ENCODE data around the gene ZMYND11.

ZMYND11 gene

DNA sequence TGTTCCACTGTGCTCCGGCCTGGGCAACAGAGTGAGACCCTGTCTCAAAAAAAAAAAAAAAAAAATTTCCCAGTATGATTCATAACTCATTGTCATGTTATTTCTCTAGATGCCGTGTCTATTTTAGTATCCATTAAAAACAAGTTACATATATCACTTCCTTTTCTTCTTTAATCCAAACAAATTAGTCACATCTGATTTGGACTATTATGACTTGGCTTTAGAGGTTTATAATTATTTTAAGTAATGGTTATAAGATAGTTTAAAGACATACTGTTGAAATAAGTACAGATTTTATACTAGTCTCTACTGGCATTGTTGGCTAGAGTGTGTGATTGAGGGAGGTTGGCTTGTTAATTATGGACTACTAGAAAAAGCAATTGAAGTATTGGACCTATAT, 53.3 kb downstream of the ZMYND11 start:
- TF ChIP-seq, protein P1, sequence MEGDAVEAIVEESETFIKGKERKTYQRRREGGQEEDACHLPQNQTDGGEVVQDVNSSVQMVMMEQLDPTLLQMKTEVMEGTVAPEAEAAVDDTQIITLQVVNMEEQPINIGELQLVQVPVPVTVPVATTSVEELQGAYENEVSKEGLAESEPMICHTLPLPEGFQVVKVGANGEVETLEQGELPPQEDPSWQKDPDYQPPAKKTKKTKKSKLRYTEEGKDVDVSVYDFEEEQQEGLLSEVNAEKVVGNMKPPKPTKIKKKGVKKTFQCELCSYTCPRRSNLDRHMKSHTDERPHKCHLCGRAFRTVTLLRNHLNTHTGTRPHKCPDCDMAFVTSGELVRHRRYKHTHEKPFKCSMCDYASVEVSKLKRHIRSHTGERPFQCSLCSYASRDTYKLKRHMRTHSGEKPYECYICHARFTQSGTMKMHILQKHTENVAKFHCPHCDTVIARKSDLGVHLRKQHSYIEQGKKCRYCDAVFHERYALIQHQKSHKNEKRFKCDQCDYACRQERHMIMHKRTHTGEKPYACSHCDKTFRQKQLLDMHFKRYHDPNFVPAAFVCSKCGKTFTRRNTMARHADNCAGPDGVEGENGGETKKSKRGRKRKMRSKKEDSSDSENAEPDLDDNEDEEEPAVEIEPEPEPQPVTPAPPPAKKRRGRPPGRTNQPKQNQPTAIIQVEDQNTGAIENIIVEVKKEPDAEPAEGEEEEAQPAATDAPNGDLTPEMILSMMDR (IDR thresholded peaks at IDR 0.05; ENCODE audit: control insufficient read depth, extremely low read depth, insufficient read depth): no peak
- DNase-seq (ENCODE audit: low read depth): no peak
- no peak overlapping the region for H3K4me3 ChIP-seq (ENCODE audit: low read depth, low read length)

DNA sequence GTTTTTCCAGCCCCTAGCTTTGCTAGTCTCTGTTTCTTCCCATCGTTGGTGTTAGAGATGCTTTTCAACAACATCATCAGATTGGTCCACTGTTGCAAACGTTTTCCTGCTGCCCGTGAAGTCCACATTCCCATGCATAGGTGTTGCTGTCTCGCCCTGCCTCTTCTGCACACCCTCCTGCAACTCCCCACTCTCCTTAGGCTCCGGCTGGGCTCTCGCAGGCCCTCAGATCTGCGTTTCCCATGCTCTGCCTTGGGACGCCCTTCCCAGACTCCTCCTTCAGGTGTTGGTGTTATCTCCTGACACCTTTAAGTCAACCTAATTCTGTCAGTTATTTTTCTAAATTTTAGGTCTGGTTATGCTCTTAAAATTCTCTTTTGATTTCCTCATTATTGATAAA, 55.0 kb downstream of the ZMYND11 start:
- TF ChIP-seq, protein P1 (IDR thresholded peaks at IDR 0.05; ENCODE audit: control insufficient read depth, extremely low read depth, insufficient read depth): no peak

DNA sequence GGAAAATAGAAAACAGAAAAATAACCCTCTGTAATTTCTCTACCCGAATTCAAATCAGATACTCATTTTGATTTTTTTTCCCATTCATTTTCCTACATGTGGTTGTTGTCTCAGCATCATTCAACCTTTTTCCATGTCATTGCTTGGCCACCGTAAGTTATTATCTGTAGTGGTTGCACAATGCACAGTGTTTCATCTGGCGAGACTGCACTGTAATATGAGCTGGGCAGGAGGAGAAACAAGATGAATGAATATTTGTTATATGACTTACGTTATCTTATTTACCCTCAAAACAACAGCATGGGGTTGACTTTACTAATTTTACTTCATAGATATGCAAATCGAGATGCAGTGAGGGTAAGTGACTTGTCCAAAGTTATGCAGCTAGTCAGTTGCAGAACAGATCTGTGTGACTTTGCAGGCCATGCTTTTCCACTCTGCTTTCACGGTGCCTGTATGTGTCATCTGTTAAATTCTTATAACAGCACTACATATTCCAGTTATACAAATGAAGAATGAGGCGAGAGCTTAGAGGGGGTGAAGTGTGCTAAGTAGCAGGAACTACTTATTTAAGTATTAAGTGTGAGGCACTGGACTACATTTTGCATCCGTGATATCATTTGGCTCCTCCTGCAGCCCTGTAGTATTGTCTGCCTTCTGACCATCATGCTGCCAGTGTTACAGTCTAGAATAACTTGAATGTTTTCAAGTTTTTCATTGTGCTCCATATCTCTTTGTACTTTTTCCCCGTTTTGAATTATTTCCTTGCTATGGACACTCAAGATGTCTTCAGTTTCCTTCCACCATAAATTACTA, 56.7 kb downstream of the ZMYND11 start:
- no peak overlapping the region for H3K4me3 ChIP-seq (ENCODE audit: low read depth, low read length)
- TF ChIP-seq, protein P1 (IDR thresholded peaks at IDR 0.05; ENCODE audit: control insufficient read depth, extremely low read depth, insufficient read depth): no peak
- peak; percentile 4 for DNase-seq (ENCODE audit: low read depth)

More for the DNA sequence above, 55.0 kb downstream of the ZMYND11 start:
- no peak overlapping the region for H3K4me3 ChIP-seq (ENCODE audit: low read depth, low read length)
- DNase-seq (ENCODE audit: low read depth): no peak

DNA sequence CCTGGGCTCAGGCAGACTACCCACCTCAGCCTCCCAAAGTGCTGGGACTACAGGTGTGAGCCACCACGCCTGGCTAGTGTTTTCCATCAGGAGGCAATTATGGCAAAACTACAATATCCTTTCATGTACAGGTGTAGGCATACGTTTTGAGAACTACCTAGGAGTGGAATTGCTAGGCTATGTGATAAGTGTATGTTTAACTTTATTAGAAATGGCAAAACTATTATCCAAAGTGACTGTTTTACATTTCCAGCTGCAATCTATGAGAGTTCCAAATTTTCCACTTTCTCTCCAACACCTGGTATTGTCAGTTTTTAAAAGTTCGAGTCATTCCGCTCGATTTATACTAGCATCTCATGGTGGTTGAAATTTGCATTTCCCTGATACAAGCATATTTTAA, 59.0 kb downstream of the ZMYND11 start:
- H3K4me3 ChIP-seq (ENCODE audit: low read depth, low read length): no peak overlapping the region
- DNase-seq (ENCODE audit: low read depth): no peak
- TF ChIP-seq, protein P1 (IDR thresholded peaks at IDR 0.05; ENCODE audit: control insufficient read depth, extremely low read depth, insufficient read depth): no peak

DNA sequence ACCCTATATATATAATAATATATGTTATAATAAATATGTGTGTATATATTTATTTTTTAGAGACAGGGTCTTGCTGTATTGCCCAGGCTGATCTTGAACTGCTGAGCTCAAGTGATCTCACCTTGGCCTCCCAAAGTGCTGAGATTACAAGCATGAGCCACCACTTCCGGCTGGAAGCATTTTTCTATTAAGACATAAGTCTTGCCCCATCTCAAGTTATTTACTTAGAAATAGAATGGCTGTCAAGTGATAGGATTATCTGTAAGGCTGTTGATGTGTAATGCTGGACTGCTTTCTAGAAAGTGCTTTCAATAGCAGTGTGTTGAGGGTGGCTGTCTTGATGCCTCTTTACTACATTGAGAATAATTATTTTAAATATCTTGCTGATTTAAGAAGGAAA, 65.2 kb downstream of the ZMYND11 start:
- TF ChIP-seq, protein P1 (IDR thresholded peaks at IDR 0.05; ENCODE audit: control insufficient read depth, extremely low read depth, insufficient read depth): no peak
- no peak overlapping the region for H3K4me3 ChIP-seq (ENCODE audit: low read depth, low read length)
- no peak for DNase-seq (ENCODE audit: low read depth)

DNA sequence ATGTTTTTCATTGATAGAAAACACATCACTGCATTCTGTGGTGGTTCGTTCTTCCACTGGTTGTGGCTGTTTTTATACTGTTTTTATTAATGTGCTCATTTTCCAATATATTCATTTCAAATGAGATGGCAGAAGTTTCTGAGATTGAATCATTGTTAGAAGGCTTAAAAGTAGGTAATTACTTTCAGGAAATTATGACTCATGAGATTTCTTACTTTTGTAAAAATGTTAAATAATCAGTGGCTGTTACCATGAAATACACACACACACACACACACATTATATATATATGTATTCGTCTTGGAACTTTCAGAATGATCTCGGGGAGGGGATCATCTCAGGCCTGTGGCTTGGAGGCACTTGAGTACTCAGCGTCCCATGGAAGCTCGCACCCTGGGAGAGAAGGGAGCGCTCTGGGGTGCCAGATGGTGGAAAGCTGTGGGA, 66.1 kb downstream of the ZMYND11 start:
- TF ChIP-seq, protein P1 (IDR thresholded peaks at IDR 0.05; ENCODE audit: control insufficient read depth, extremely low read depth, insufficient read depth): no peak

DNA sequence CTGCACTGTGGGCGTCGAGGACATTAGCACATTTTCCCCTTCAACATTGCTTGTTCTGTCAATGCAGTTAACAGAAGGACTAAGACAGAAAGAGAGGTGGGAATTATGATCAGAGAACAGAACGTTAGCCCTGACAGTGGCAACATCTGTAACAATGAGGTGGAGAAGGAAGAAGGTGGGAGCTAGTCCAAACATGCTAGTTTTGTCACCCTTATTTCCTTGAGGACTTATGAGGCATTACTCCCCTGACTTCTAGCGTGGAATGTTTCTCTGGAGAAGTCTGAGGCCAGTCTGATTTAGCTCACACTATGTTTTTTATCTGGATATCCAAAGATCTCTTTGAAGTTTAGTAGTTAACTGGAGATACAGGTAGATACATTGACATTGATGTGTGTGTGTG, 73.4 kb downstream of the ZMYND11 start:
- TF ChIP-seq, protein P1 (IDR thresholded peaks at IDR 0.05; ENCODE audit: control insufficient read depth, extremely low read depth, insufficient read depth): no peak
- H3K4me3 ChIP-seq (ENCODE audit: low read depth, low read length): no peak overlapping the region
- DNase-seq (ENCODE audit: low read depth): no peak

More for the DNA sequence above, 66.1 kb downstream of the ZMYND11 start:
- no peak overlapping the region for H3K4me3 ChIP-seq (ENCODE audit: low read depth, low read length)
- no peak for DNase-seq (ENCODE audit: low read depth)
